Measurements from ENCODE around the gene ALDOB. TPM values are rescaled to one million over a fixed set of nuclear protein-coding genes. Genes with fewer than 3 reads are reported as not detected.

The ALDOB gene
- total and polyA plus RNA-seq, 2 of the 13 experiments (the other 11 are each of a cell fraction or from before 2014, with no cell fraction given): 0.29 to 0.97 TPM

- no peak for TF ChIP-seq ZFX (CRISPR knock-in tag; IDR thresholded peaks at IDR 0.05; ENCODE audit: low read depth)
- no peak for TF ChIP-seq ZNF709 (CRISPR knock-in tag; IDR thresholded peaks at IDR 0.05)
- TF ChIP-seq ATF2 (CRISPR knock-in tag; IDR thresholded peaks at IDR 0.05): peak; percentile 86
- peak; percentile 90 for TF ChIP-seq ZNF710 (CRISPR knock-in tag; IDR thresholded peaks at IDR 0.05; ENCODE audit: borderline replicate concordance)
- no peak for TF ChIP-seq ZNF276 (CRISPR knock-in tag; IDR thresholded peaks at IDR 0.05; ENCODE audit: low read depth)
- TF ChIP-seq ZNF768 (CRISPR knock-in tag; IDR thresholded peaks at IDR 0.05): no peak
- TF ChIP-seq ZNF773 (CRISPR knock-in tag; IDR thresholded peaks at IDR 0.05; ENCODE audit: borderline replicate concordance): no peak
- no peak for TF ChIP-seq ZNF343 (CRISPR knock-in tag; IDR thresholded peaks at IDR 0.05)
- no peak for TF ChIP-seq ZNF225 (CRISPR knock-in tag; IDR thresholded peaks at IDR 0.05)
- no peak for TF ChIP-seq FOXO4 (CRISPR knock-in tag; conservative IDR thresholded peaks at IDR 0.05)
- TF ChIP-seq DNMT3B (CRISPR knock-in tag; conservative IDR thresholded peaks at IDR 0.05): no peak; the same call in 1 of the 2 replicates
- no peak for TF ChIP-seq SNRNP70 (IDR thresholded peaks at IDR 0.05; ENCODE audit: low read depth, low read length)
- peak; percentile 21; the same call in 1 of the 2 replicates for TF ChIP-seq ZNF232 (CRISPR knock-in tag; IDR thresholded peaks at IDR 0.05; ENCODE audit: borderline replicate concordance)
- no peak for TF ChIP-seq ZNF761 (CRISPR knock-in tag; conservative IDR thresholded peaks at IDR 0.05)
- TF ChIP-seq TOE1 (CRISPR knock-in tag; IDR thresholded peaks at IDR 0.05): 0 out of 2 replicates have a peak, but pooled peaks have one; percentile 30
- no peak for TF ChIP-seq ZNF740 (CRISPR knock-in tag; IDR thresholded peaks at IDR 0.05)
- no peak; the same call in 1 of the 2 replicates for TF ChIP-seq SALL1 (CRISPR knock-in tag; IDR thresholded peaks at IDR 0.05)
- no peak for TF ChIP-seq MZF1 (CRISPR knock-in tag; IDR thresholded peaks at IDR 0.05; ENCODE audit: borderline replicate concordance)
- TF ChIP-seq SP4 (CRISPR knock-in tag; IDR thresholded peaks at IDR 0.05): no peak
- peak; percentile 42; the same call in 1 of the 2 replicates for TF ChIP-seq KLF9 (CRISPR knock-in tag; IDR thresholded peaks at IDR 0.05; ENCODE audit: low read depth)
- peak; percentile 41; the same call in 1 of the 2 replicates for TF ChIP-seq SOX13 (IDR thresholded peaks at IDR 0.05)
- peak in 1 of 2 experiments; percentile 92; a peak in 2 of 4 replicates for TF ChIP-seq SOX13 (CRISPR knock-in tag; conservative IDR thresholded peaks at IDR 0.05 in 1 of 2, IDR thresholded peaks at IDR 0.05 in 1 of 2)
- no peak for TF ChIP-seq ZC3H13 (CRISPR knock-in tag; IDR thresholded peaks at IDR 0.05)
- no peak for TF ChIP-seq SMC3 (IDR thresholded peaks at IDR 0.05; ENCODE audit: low read length)
Observed at GRCh38 chr9:101445353-101446029, 9.9 kb upstream of the ALDOB start (continued).
